Astrocyte of the spinal cord (primary cell): ENCODE results near the gene NHLRC1.

Experiments used
- DNase-seq: peaks from one replicate; pipeline ENCODE4 v3.0.0; 2011; ENCODE audit warnings: low read depth, low spot score
- H3K4me3 ChIP-seq: 2 replicates; pipeline ENCODE4 v1.5.1; 2011; ENCODE audit warnings: low read depth, mild to moderate bottlenecking, low read length, moderate library complexity
- CTCF ChIP-seq: IDR thresholded peaks from 2 replicates; pipeline ENCODE4 v1.5.1; 2012; ENCODE audit warnings: low read depth, mild to moderate bottlenecking, low read length, inconsistent platforms
- in situ Hi-C: cut with HindIII; loops from 2 replicates; pipeline ENCODE4 v1.10.0; 2017; ENCODE audit warnings: low sequenced_read_pairs

The NHLRC1 gene

DNA sequence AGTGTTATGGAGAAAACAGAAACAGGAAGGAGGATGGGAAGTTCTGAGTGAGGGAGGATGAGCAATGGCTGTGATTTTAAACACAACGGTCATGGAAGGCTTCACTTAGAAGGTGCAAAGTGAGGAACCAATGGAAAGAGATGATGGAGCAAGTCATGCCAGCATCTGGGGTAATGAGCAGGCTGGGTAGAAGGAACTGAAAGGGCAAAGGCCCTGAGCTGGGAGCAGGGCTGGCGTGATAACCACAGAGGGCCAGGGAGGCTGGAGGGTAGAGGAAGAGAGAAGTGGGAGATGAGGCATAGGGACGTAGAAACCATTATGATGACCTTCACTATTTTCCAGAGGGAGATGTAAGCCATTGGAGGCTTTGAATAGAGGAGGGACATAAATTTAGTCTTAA lies 43.6 kb downstream of the NHLRC1 start:
- no peak for TF ChIP-seq CTCF
- in situ Hi-C loops = no loop called here
- no peak for DNase-seq

GRCh38 chr6:18076231-18076630 lies 46.2 kb downstream of the NHLRC1 start:
- TF ChIP-seq CTCF = no peak
- DNase-seq = no peak

More for the DNA sequence above, 43.6 kb downstream of the NHLRC1 start:
- H3K4me3 ChIP-seq = no peak overlapping the region

DNA sequence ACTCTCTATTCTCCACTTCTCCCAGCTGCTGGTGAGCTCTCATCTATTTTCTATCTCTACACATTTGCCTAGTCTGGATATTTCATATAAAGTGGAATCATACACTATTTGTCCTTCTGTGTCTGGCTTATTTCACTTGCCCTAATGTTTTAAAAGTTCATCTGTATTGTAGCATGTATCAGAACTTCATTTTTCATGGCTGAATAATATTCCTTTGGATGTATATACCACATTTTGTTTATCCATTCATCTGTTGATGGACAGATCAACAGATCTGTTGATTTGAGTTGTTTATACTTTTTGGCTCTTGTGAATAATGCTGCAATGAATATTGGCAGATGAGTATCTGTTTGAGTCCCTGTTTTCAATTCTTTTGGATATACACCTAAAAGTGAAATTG lies 49.6 kb downstream of the NHLRC1 start:
- no peak for TF ChIP-seq CTCF
- no peak overlapping the region for H3K4me3 ChIP-seq
- in situ Hi-C loops = no loop called here
- no peak for DNase-seq

More at GRCh38 chr6:18076231-18076630, 46.2 kb downstream of the NHLRC1 start:
- no peak overlapping the region for H3K4me3 ChIP-seq
- in situ Hi-C loops = no loop called here

DNA sequence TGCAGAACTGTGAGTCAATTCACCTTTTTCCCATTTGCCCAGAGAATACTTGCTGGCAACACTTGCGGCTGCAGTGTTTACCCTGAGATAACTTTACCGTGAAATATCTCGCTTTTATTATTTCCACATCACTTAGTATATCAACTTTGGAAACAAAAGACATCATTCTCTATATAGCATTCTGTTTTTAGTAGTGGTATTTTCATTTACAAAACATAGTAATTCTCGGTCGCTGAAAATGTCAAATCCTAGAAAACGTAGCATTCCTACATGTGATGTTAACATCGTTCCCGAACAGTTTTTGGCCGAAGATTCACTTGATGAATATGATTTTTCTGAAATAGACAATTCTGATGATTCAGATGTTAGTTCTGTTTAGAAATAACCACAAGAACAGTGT lies 52.0 kb downstream of the NHLRC1 start:
- H3K4me3 ChIP-seq = no peak overlapping the region
- in situ Hi-C loops = no loop called here
- no peak for TF ChIP-seq CTCF
- DNase-seq = no peak
